NCI-H82 treated with DMSO at 0.1 percent for 48 hours (cell line): ENCODE results near the gene PIRT.

Source experiments
- DNase-seq: peaks from one replicate; lab custom pipeline; 2025; ENCODE audit not compliant: unreplicated experiment; lab: John Stamatoyannopoulos, UW

PIRT gene

DNA sequence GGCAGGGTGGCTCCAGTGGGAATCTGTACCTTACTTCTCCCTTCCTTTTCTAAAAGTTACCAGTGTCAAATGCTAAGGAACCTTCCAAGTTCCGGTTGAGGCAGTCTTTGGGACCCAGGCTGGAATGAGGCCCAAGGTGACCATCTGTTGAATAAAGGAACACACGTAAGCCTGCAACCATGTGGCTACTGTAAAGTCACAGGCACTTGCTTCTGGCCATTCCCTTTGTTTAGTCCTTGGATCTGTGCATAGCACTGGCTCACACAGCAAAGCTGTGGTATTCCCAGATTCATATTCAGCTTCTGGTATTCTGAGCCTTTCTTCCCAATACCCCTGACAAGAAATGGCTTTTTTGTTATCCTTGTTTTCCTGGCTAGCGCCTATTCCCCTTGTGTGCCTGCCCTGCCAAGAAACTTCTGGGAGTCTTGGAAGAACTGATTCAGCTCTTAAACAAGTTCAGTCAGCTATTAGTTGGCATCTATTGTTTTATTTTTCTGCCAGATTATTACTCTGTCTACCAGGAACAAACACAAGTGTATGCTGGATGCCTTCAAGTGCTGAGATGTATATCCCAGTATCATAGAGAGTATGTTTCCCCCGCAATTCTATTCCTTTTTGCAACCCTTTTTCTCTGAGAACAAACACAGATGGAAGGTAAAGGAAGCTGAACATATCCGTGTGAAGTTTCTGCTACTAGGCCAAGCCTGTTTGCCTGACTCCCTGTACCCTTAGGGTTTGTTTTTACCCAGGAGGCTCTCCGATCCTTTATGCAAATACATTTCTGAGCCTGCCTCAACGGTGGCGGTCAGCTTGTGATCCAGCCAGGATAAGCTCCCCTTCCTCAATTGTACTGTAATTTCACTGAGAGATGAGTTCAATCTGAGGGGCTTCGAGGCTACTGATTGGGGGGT lies 47.1 kb downstream of the PIRT start:
- DNase-seq = no peak

DNA sequence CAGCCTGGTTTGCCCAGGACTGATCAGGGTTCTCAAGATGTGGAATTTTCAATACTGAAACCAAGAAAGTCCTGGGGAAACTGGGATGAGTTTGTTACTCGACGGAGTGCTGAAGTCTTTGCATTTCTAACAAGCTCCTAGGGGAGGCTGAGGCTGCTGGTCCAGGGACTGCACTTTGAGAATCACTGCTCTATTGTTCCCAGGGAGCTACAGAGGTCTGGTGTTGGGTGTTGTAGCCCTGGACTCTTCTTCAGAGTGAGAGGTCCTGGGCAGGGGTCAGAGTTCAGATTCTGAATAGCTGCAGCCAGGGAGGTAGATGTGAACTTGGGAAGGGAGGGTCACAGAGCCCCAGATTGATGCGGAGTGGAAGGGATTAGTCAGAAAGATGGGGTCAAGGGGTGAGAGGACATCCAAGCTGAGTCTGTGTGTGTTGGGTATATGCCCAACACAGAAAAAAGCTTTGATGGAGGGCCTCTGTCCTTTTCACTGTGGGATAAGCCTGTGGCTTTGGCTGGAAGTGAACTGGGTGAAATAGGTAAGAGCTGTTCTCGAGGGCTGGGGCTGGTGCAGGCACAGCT lies 48.1 kb downstream of the PIRT start:
- DNase-seq = no peak

DNA sequence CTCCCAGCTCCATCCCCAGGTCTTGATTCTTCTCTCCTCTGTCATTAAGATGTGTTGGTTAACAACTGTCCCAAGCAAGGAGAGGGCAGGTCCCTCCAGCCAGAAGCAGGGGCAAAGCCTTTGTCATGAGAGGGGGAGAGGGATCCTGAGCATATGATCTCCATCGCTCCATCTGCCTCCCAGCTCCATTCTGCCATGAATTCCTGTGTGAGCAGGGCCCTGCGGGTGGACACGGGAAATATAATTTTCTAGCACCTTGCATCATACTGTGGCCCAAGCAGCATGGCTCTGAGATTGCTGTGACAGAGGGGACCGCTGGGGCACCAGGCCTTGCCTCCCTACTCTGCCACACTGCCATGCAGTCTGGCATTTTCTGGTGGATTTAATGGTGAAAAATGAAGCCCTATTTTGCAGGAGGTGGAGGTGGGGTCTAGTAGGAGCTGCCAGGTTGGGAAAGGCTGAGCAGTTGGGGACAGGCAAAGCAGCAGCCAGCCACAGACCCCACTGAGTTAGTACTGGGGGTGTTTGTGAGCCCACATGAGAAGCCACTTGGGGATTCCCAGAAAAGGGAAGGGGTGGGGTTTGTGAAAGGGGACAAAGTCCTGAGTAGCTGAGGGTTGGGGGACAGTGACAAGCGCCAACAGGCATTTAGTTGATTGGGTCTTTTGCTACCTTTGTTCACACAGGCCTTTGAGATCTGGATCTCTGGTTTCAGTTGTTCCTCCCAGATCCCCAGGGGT lies 50.4 kb downstream of the PIRT start:
- DNase-seq = no peak

DNA sequence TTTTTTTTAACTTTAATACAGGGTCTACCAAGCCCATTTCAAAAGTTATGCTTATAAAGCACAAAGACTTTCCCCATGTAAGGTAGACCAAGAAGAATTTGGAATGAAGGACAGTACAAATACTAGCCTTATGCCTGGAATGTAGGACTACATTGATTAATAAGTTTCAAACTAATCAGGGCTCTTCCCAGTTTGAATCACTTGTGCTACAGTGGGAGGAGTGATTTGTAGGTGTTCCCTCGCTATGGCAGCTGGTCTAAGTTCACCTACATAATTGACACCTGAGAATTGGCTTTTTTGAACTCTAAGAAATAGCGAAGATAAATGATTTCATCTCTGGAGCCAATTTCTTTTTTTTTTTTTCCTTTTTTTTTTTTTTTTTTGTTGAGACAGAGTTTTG lies 52.6 kb downstream of the PIRT start:
- DNase-seq = no peak

DNA sequence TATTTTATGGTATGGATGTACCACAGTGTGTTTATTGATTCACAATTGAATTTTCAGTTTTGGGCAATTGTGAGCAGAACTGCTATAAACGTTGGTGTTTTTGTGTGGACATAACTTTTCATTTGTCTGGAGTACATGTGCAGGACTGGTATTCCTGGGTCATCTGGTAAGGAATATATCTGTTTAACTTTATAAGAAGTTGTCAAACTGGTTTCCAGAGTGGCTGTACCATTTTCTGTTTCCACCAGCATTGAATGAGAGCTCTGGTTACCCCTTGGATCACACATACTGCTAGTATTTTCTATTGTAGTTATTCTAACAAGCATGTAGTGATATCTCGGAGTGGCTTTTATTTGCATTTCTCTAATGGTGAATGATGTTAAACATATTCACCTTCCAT lies 58.3 kb downstream of the PIRT start:
- DNase-seq = no peak

DNA sequence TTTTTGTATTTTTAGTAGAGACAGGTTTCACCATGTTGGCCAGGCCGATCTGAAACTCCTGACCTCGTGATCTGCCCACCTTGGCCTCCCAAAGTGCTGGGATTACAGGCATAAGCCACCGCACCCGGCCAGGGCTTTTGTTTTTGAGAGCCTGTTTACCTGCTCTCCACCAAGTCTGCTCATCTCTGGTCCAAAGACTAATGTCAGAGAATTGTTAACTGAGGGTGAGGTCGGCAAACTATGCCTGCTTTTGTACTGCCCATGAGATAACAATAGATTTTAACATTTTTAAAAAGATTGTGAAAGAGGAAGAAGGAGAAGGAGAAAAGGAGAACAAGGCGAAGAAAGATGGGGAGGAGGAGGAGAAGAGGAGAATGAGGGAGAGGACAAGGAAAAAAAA lies 60.0 kb downstream of the PIRT start:
- no peak for DNase-seq

DNA sequence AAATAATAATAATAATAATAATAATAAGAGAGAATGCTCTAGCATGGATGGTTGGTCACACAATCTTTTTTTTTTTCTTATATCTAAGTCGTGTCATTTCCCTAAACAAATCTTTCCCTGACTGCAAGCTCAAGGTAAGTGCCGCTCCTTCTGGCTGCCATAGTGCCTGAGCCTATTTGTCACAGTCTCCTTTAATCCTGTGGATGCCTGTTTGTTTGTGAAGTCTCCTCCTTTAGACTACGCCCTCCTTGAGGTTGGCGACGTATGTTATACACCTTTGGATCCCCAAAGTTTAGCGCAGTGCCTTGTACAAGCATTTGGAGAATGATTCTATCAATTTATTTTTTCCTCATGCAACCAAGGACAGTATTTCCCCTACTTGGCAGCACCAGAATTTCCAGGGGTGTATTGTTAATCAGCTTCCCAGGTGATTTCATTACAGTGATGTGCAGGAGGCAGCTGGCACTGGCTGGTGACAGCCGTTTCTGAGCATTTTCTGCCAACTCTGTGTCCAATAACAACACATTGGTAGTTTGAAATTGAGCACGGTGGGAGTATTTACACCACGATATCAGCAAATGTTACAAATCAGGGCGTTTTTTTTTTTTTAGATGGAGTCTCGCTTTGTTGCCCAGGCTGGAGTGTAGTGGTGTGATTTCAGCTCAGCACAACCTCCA lies 60.6 kb downstream of the PIRT start:
- DNase-seq = peak; percentile 27

DNA sequence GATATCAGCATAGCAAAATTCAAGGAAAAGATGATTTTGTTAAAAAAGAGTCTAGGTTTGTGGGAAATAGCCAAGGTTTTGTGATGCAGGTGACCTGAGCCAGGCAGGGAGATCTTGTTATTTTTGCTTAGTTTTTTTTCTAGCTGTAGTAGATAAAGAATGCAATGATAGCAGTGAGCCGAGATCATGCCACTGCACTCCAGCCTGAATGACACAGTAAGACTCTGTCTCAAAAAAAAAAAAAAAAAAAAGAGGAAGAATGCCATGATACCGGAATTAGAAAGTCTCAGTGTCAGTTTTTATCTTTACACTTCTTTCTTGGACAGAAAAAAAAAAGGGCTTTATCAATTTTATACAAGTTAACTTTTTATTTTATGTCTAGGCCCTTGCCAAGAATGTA lies 61.5 kb downstream of the PIRT start:
- DNase-seq = no peak

DNA sequence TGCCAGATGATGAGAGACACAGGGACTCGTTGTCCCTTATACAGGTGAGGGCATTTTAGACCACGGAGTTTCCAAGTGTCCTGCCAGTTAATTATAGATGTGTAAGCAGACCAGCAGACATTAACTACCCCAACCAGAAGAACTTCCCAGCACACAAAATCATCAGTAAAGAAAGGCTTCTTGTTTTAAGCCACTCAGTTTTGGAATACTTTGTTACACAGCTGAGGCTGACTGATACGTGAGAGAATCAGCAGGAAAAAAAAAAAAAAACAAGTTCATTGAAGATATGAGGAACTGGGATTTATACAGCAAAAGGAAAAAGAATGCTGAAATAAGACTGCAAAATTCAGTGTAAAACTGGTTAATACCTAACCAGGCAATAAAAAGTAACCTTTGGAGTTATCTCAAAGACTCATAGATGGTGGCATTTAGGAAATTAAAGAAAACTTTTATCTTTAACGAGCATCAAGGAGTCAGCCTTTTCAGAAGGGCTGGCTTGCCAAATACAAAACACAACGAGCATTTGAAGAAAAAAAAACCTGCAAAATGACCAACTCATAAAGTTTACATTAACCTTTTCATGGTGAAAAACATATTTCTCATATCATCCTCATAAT lies 62.0 kb downstream of the PIRT start:
- DNase-seq = no peak

DNA sequence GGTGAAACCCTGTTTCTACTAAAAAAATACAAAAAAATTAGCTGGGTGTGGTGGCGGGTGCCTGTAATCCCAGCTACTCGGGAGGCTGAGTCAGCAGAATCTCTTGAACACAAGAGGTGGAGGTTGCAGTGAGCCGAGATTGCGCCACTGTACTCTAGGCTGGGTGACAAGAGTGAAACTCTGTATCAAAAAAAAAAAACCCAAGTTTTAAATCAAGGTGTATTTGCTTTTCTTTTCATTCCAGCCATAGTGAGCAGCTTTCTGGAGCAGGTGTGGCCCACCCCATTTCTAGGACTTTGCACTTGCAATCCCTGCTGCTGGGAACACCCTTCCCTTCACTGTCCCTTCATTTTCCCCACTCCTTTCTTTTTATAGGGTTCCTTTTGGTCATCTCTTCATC lies 62.8 kb downstream of the PIRT start:
- no peak for DNase-seq

DNA sequence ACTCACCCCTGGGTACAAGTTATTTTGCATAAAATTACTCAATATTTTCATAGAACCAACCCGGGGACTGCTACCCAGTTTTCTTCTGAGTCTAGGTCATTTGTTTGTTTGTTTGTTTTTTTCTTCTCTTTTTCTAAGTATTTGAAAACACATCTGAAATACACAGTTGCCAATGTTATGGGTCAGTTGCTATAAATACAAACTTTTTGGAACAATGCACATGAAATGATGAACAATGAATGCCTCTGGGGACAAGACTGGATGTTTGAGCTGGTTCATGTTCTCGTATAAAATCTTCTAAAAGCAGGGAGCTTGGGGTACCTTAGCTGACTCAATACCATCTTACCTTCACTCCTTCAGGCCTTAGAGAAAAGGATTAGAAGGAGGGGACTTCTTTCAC lies 64.5 kb downstream of the PIRT start:
- DNase-seq = no peak
